GM04504 (cell line): ENCODE measurements around the gene ERFE.

Source experiments
- DNase-seq: peaks from one replicate; pipeline ENCODE4 v3.0.0-alpha.2; 2012; ENCODE audit warnings: low read depth

ERFE gene

GRCh38 chr2:238155761-238156694, 2.7 kb upstream of the ERFE start:
- DNase-seq = no peak

- no peak for DNase-seq
Observed at GRCh38 chr2:238157506-238158017, 1.2 kb upstream of the ERFE start.

GRCh38 chr2:238158018-238158508, 707 bp upstream of the ERFE start:
- no peak for DNase-seq

- no peak for DNase-seq
Observed at GRCh38 chr2:238159071-238159539, 335 bp downstream of the ERFE start.

- no peak for DNase-seq
Observed at GRCh38 chr2:238159661-238160205, 963 bp downstream of the ERFE start.

- no peak for DNase-seq
Observed at GRCh38 chr2:238160206-238161129, 1.7 kb downstream of the ERFE start.

GRCh38 chr2:238161291-238162051, 2.7 kb downstream of the ERFE start:
- no peak for DNase-seq

GRCh38 chr2:238162251-238162845, 3.6 kb downstream of the ERFE start:
- DNase-seq = no peak

- DNase-seq = no peak
Observed at GRCh38 chr2:238162846-238163441, 4.2 kb downstream of the ERFE start.

- no peak for DNase-seq
Observed at GRCh38 chr2:238163481-238164198, 4.9 kb downstream of the ERFE start.

GRCh38 chr2:238164906-238165287, 6.1 kb downstream of the ERFE start:
- DNase-seq = no peak

GRCh38 chr2:238165288-238165921, 6.6 kb downstream of the ERFE start:
- DNase-seq = no peak

GRCh38 chr2:238166391-238167343, 7.9 kb downstream of the ERFE start:
- no peak for DNase-seq

GRCh38 chr2:238167344-238167715, 8.6 kb downstream of the ERFE start:
- DNase-seq = no peak

- DNase-seq = no peak
Observed at GRCh38 chr2:238167761-238168160, 9.0 kb downstream of the ERFE start.

- DNase-seq = no peak
Observed at GRCh38 chr2:238168196-238169047, 9.7 kb downstream of the ERFE start.

- DNase-seq = peak; percentile 80
Observed at GRCh38 chr2:238169048-238169707, 10.4 kb downstream of the ERFE start.
